SU-DHL-6 (cell line): ENCODE data around the gene ST14.
"Not testable (repeated sequence)": the region's sequence is repeated elsewhere in the genome, so short reads cannot be mapped to it uniquely, and the experiment has no call there.

Source experiments
- H2AFZ ChIP-seq: fragments of 200-600 bp; sonication (generic); 2 replicates; pipeline ENCODE4 v1.6.1; 2014; ENCODE audit warnings: low read depth, mild to moderate bottlenecking, moderate library complexity, mixed read lengths, antibody characterized with exemption, low read length; ENCODE audit not compliant: severe bottlenecking
- H3F3A ChIP-seq: fragments of 200-600 bp; shearing (Covaris generic); 2 replicates; pipeline ENCODE4 v1.6.0; 2016; ENCODE audit warnings: antibody characterized with exemption, mild to moderate bottlenecking; ENCODE audit not compliant: insufficient read depth
- H3K27ac ChIP-seq: fragments of 200-600 bp; sonication (generic); 2 replicates; pipeline ENCODE4 v1.5.1; 2016; ENCODE audit warnings: low read depth, mild to moderate bottlenecking, low read length, moderate library complexity, mixed read lengths
- H3K27me3 ChIP-seq: fragments of 200-600 bp; sonication (generic), shearing (Covaris generic); 2 replicates; pipeline ENCODE4 v1.6.0; 2014; ENCODE audit warnings: mild to moderate bottlenecking, low read length
- H3K36me3 ChIP-seq: fragments of 200-600 bp; sonication (generic); 2 replicates; pipeline ENCODE4 v1.6.1; 2014; ENCODE audit warnings: mild to moderate bottlenecking, low read length, mixed read lengths
- H3K4me2 ChIP-seq: fragments of 300-600, 200-600 bp; shearing (Covaris generic), sonication (generic); 2 replicates; pipeline ENCODE4 v1.6.0; 2014; ENCODE audit warnings: low read length, low read depth, mild to moderate bottlenecking; ENCODE audit not compliant: poor library complexity, severe bottlenecking
- H3K4me3 ChIP-seq: fragments of 200-600 bp; sonication (generic); 2 replicates; pipeline ENCODE4 v1.5.1; 2014; ENCODE audit warnings: antibody characterized with exemption, low read length, mild to moderate bottlenecking, mixed read lengths; ENCODE audit not compliant: insufficient read depth, poor library complexity, severe bottlenecking
- H3K79me2 ChIP-seq: fragments of 200-600 bp; sonication (generic); 2 replicates; pipeline ENCODE4 v1.6.1; 2014; ENCODE audit warnings: mild to moderate bottlenecking, low read length, moderate library complexity; ENCODE audit not compliant: insufficient read depth
- H3K9ac ChIP-seq: fragments of 200-600 bp; sonication (generic); 2 replicates; pipeline ENCODE4 v1.7.0; 2014; ENCODE audit warnings: mild to moderate bottlenecking, low read length
- H3K9me2 ChIP-seq: fragments of 200-600 bp; sonication (generic); replicated peaks from 2 replicates; pipeline ENCODE4 v1.6.1; 2014; ENCODE audit warnings: low read length; ENCODE audit not compliant: insufficient read depth
- H3K9me3 ChIP-seq: fragments of 200-600 bp; sonication (generic); 2 replicates; pipeline ENCODE4 v1.6.1; 2014; ENCODE audit warnings: low read length, mixed read lengths; ENCODE audit not compliant: insufficient read depth
- H4K20me1 ChIP-seq: fragments of 200-600 bp; sonication (generic); 2 replicates; pipeline ENCODE4 v1.6.1; 2014; ENCODE audit warnings: low read depth, mild to moderate bottlenecking, antibody characterized with exemption, low read length, moderate library complexity, mixed read lengths
- EZH2phosphoT487 ChIP-seq: fragments of 200-600 bp; sonication (generic), shearing (Covaris generic); conservative IDR thresholded peaks from 2 replicates; pipeline ENCODE4 v1.6.1; 2018; ENCODE audit warnings: mild to moderate bottlenecking, antibody characterized with exemption, low read length, moderate library complexity, mixed read lengths
- TF ChIP-seq, protein P1 (sequence below): fragments of 200-600 bp; sonication (generic); IDR thresholded peaks from one replicate; pipeline ENCODE4 v1.5.1; 2017; ENCODE audit warnings: antibody characterized with exemption, mild to moderate bottlenecking, low read length, moderate library complexity; ENCODE audit not compliant: insufficient read depth, poor library complexity, severe bottlenecking

Gene ST14

DNA sequence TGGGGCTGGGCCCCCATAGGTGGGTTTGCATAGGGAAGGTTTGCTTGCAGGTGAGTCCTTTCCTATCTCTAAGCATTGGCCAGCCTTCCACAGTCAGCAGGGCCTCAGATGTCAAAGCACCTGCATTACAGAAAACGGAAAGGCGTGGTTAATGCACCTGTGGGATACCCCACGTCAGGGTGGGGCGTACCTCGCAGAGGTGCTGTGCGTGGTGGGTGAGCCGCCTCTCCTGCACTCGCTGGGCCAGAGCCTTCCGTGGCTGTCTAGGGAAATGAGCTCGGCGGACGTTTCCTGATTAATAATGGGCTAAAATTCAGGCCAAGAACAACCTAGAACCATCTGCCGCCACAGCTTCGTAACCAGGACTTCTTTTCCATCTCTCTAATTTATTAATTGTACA is 32.3 kb downstream of the ST14 start:
- Histone ChIP-seq H3K4me2 (no peak overlapping the region), H3F3A (no peaks in the 10 kb centered on the region), H3K79me2 (peaks cover 26% of the 10 kb centered on the region), H3K27ac (no peak overlapping the region), H4K20me1 (no peaks in the 10 kb centered on the region), H3K9me3 (no peaks in the 10 kb centered on the region), H3K36me3 (no peaks in the 10 kb centered on the region), H3K9me2 (no peaks in the 10 kb centered on the region), H3K9ac (no peak overlapping the region), H3K27me3 (no peaks in the 10 kb centered on the region), H3K4me3 (no peak overlapping the region), H2AFZ (no peak overlapping the region)
- TF ChIP-seq, protein P1, sequence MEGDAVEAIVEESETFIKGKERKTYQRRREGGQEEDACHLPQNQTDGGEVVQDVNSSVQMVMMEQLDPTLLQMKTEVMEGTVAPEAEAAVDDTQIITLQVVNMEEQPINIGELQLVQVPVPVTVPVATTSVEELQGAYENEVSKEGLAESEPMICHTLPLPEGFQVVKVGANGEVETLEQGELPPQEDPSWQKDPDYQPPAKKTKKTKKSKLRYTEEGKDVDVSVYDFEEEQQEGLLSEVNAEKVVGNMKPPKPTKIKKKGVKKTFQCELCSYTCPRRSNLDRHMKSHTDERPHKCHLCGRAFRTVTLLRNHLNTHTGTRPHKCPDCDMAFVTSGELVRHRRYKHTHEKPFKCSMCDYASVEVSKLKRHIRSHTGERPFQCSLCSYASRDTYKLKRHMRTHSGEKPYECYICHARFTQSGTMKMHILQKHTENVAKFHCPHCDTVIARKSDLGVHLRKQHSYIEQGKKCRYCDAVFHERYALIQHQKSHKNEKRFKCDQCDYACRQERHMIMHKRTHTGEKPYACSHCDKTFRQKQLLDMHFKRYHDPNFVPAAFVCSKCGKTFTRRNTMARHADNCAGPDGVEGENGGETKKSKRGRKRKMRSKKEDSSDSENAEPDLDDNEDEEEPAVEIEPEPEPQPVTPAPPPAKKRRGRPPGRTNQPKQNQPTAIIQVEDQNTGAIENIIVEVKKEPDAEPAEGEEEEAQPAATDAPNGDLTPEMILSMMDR = no peak
- TF ChIP-seq EZH2phosphoT487 = no peak

DNA sequence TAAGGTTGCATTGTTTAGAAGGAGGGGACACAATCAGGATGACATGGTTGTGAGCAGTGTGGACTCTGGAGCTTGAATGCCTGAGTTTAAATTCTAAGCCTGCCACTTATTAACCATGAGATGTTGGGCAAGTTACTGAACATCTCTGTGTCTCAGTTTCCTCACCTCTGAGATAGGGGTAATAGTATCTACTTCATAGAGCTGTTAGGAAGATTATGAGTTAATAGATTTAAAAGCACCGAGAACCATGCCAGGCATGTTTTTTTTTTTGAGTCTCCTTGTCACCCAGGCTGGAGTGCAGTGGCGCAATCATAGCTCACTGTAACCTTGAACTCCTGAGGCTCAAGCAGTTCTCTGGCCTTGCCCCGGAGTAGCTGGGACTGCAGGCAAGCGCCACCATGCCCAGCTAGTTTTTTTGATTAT is 33.3 kb downstream of the ST14 start:
- Histone ChIP-seq H3K9ac (no peak overlapping the region), H3K27me3 (no peaks in the 10 kb centered on the region), H3K9me2 (no peaks in the 10 kb centered on the region), H3F3A (no peaks in the 10 kb centered on the region), H3K9me3 (no peaks in the 10 kb centered on the region), H3K79me2 (peaks cover 17% of the 10 kb centered on the region), H4K20me1 (no peaks in the 10 kb centered on the region), H3K27ac (no peak overlapping the region), H2AFZ (no peak overlapping the region), H3K4me2 (no peak overlapping the region), H3K36me3 (no peaks in the 10 kb centered on the region), H3K4me3 (no peak overlapping the region)
- TF ChIP-seq, protein P1 = no peak
- TF ChIP-seq EZH2phosphoT487 = no peak

DNA sequence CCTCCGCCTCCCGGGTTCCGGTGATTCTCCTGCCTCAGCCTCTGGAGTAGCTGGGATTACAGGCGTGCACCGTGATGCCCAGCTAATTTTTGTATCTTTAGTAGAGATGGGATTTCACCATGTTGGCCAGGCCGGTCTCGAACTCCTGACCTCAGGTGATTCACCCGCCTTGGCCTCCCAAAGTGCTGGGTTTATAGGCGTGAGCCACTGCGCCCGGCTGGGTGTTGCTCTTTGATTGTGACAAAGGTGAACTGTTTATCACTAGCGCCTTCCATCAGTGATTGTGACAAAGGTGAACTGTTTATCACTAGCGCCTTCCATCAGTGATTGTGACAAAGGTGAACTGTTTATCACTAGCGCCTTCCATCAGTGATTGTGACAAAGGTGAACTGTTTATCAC is 34.0 kb downstream of the ST14 start:
- not testable (repeated sequence) for H3K36me3 ChIP-seq, H3F3A ChIP-seq, H3K9me3 ChIP-seq, H3K4me2 ChIP-seq, H3K27me3 ChIP-seq, H3K9me2 ChIP-seq, H3K4me3 ChIP-seq, H3K27ac ChIP-seq, H4K20me1 ChIP-seq, H2AFZ ChIP-seq, H3K9ac ChIP-seq
- H3K79me2 ChIP-seq = peaks cover 11% of the 10 kb centered on the region

DNA sequence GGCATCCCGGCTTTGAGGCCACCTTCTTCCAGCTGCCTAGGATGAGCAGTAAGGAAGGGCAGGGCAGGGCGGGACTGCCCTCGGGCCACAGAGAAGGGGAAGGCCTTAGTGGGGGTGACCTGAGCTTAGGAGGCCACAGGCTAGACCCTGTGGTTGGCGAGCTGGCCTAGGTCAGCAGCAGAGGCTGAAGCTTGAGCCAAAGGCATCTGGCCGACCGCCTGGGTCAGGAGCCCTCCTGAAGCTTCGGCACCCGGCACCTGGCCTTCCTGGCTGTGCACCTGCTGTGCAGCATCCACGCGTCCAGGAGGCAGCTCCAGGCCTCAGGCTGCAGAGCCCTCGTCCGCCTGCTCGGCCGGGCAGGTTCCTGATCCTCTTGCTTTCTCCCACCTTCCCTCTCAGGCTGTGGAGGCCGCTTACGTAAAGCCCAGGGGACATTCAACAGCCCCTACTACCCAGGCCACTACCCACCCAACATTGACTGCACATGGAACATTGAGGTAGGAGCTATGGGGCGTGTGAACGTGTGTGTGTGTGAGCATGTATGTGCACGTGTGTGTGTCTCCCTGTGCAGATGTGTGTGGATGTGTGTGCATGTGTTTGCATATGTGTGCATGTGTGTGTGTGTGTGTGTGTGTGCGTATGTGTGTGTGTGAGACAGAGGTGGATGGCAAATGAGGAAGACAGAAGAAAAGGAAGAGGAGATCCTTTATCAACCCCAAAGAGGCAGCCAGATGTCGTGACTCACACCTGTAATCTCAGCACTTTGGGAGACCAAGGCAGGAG is 34.9 kb downstream of the ST14 start:
- Histone ChIP-seq H3K9me2 (no peaks in the 10 kb centered on the region), H3F3A (no peaks in the 10 kb centered on the region), H3K27me3 (no peaks in the 10 kb centered on the region), H2AFZ (no peak overlapping the region), H3K4me2 (no peak overlapping the region), H4K20me1 (no peaks in the 10 kb centered on the region), H3K79me2 (peaks cover 3% of the 10 kb centered on the region; the same call in 1 of the 2 replicates), H3K36me3 (no peaks in the 10 kb centered on the region), H3K9ac (no peak overlapping the region), H3K9me3 (no peaks in the 10 kb centered on the region), H3K27ac (no peak overlapping the region), H3K4me3 (no peak overlapping the region)
- TF ChIP-seq, protein P1 = no peak
- TF ChIP-seq EZH2phosphoT487 = no peak
